GM23338 (cell line): Measurements from ENCODE around the gene TMEM61. TPM values are rescaled to one million over a fixed set of nuclear protein-coding genes. Genes with fewer than 3 reads are reported as not detected.

Source experiments
- ATAC-seq: fragments of 200-7000 bp; cut with Tn5 transposase; 3 replicates; pipeline ENCODE4 v1.9.1; 2020
- DNase-seq: peaks from one replicate; pipeline ENCODE4 v3.0.0-alpha.2; 2015; ENCODE audit warnings: low spot score
- H2AFZ ChIP-seq: fragments of 200-600 bp; sonication (generic); 2 replicates; pipeline ENCODE4 v1.8.0; 2016; ENCODE audit warnings: antibody characterized with exemption, mild to moderate bottlenecking, moderate library complexity
- H3F3A ChIP-seq: fragments of 200-600 bp; sonication (generic); replicated peaks from 2 replicates; pipeline ENCODE4 v1.8.0; 2017; ENCODE audit warnings: antibody characterized with exemption, mixed run types, low read depth
- H3K27ac ChIP-seq: fragments of 200-600 bp; sonication (generic); 2 replicates; pipeline ENCODE4 v1.6.1; 2016; ENCODE audit warnings: low read depth
- H3K27me3 ChIP-seq: fragments of 200-600 bp; sonication (generic); 2 replicates; pipeline ENCODE4 v1.8.0; 2016; ENCODE audit warnings: mild to moderate bottlenecking, mixed run types, moderate library complexity; ENCODE audit not compliant: insufficient read depth
- H3K36me3 ChIP-seq: fragments of 200-600 bp; sonication (generic); 2 replicates; pipeline ENCODE4 v1.8.0; 2016; ENCODE audit warnings: mild to moderate bottlenecking; ENCODE audit not compliant: insufficient read depth
- H3K4me1 ChIP-seq: fragments of 200-600 bp; sonication (generic); 2 replicates; pipeline ENCODE4 v1.8.0; 2016; ENCODE audit warnings: mild to moderate bottlenecking, moderate library complexity; ENCODE audit not compliant: insufficient read depth
- H3K4me2 ChIP-seq: fragments of 200-600 bp; sonication (generic); 2 replicates; pipeline ENCODE4 v1.7.1; 2017; ENCODE audit warnings: mixed run types
- H3K4me3 ChIP-seq: fragments of 200-600 bp; sonication (generic); 2 replicates; pipeline ENCODE4 v1.6.1; 2016; ENCODE audit warnings: mixed run types
- H3K79me2 ChIP-seq: fragments of 200-600 bp; sonication (generic); replicated peaks from 2 replicates; pipeline ENCODE4 v1.8.0; 2017; ENCODE audit warnings: mild to moderate bottlenecking; ENCODE audit not compliant: insufficient read depth
- H3K9me2 ChIP-seq: fragments of 200-600 bp; sonication (generic); 2 replicates; pipeline ENCODE4 v1.8.0; 2017; ENCODE audit not compliant: insufficient read depth
- H4K20me1 ChIP-seq: fragments of 200-600 bp; sonication (generic); replicated peaks from 2 replicates; pipeline ENCODE4 v1.8.0; 2017; ENCODE audit warnings: mild to moderate bottlenecking; ENCODE audit not compliant: insufficient read depth
- H3K27ac Mint-ChIP-seq: 2 replicates; pipeline ENCODE4 v1.8.0; 2020; ENCODE audit warnings: inconsistent platforms, mild to moderate bottlenecking, moderate library complexity, mixed read lengths
- H3K27me3 Mint-ChIP-seq: 3 replicates; pipeline ENCODE4 v1.8.0; 2022; ENCODE audit warnings: low read depth, mild to moderate bottlenecking, moderate library complexity, mixed read lengths, inconsistent platforms; ENCODE audit not compliant: insufficient read depth, poor library complexity
- H3K36me3 Mint-ChIP-seq: 3 replicates; pipeline ENCODE4 v1.8.0; 2021; ENCODE audit warnings: low read depth, mild to moderate bottlenecking, inconsistent platforms, moderate library complexity, mixed read lengths
- H3K4me1 Mint-ChIP-seq: 3 replicates; pipeline ENCODE4 v1.8.0; 2020; ENCODE audit warnings: mild to moderate bottlenecking, inconsistent platforms, mixed read lengths
- H3K4me3 Mint-ChIP-seq: 3 replicates; pipeline ENCODE4 v1.8.0; 2021; ENCODE audit warnings: moderate library complexity, mild to moderate bottlenecking, inconsistent platforms, mixed read lengths
- H3K9me3 Mint-ChIP-seq: 3 replicates; pipeline ENCODE4 v1.8.0; 2020; ENCODE audit warnings: moderate library complexity, mild to moderate bottlenecking, inconsistent platforms, mixed read lengths
- CTCF ChIP-seq, 2 experiments: fragments of 200-600 bp in 1 of 2; sonication (generic) in 1 of 2; conservative IDR thresholded peaks; 2 replicates each; pipeline versions ENCODE4 v1.5.1 to v1.6.1; 2016 to 2017; ENCODE audit warnings: antibody characterized with exemption in 2 of 2, low read depth in 2 of 2, mild to moderate bottlenecking in 2 of 2, moderate library complexity in 1 of 2
- ETS1 ChIP-seq: IDR thresholded peaks from 2 replicates; pipeline ENCODE4 v1.6.1; 2016; ENCODE audit warnings: antibody characterized with exemption
- JUNB ChIP-seq: IDR thresholded peaks from one replicate; pipeline ENCODE4 v1.6.1; 2016; ENCODE audit warnings: antibody characterized with exemption; ENCODE audit not compliant: unreplicated experiment
- POLR2AphosphoS5 ChIP-seq: IDR thresholded peaks from 2 replicates; pipeline ENCODE4 v1.6.1; 2016; ENCODE audit warnings: antibody characterized with exemption, low read depth
- REST ChIP-seq: IDR thresholded peaks from one replicate; pipeline ENCODE4 v1.6.1; 2018; ENCODE audit warnings: antibody characterized with exemption; ENCODE audit not compliant: unreplicated experiment
- ZNF114 ChIP-seq: fragments of 250-450 bp; sonication (Bioruptor Pico); IDR thresholded peaks from 2 replicates; pipeline ENCODE4 v1.5.0; 2020; ENCODE audit warnings: mild to moderate bottlenecking, moderate library complexity
- ZNF331 ChIP-seq: fragments of 250-450 bp; sonication (Bioruptor Pico); IDR thresholded peaks from 2 replicates; pipeline ENCODE4 v1.5.0; 2020; ENCODE audit warnings: low read depth, mild to moderate bottlenecking, moderate library complexity
- ZNF462 ChIP-seq: fragments of 250-450 bp; sonication (Bioruptor Pico); IDR thresholded peaks from 2 replicates; pipeline ENCODE4 v1.5.0; 2020; ENCODE audit warnings: mild to moderate bottlenecking, moderate library complexity
- polyA plus RNA-seq: library from polyadenylated mRNA; unstranded; fragments of >200 nt; fragmentation: Nextera tagmentation; extraction: Ambion mirVana; gene quantifications from 2 replicates; pipeline ENCODE4 v1.2.1, GENCODE V29; 2016
- total RNA-seq: library from RNA; depleted of rRNA; stranded (reverse); fragments of >200 nt; shearing (Covaris generic); gene quantifications from 2 replicates; pipeline ENCODE4 v1.2.3, GENCODE V29; 2014

TMEM61 gene
- total and polyA plus RNA-seq, 2 experiments from 2014 or later, result 2.0 to 3.6 TPM

- H3K9me2 ChIP-seq, result no peaks in the 10 kb centered on the region
- no peaks in the 10 kb centered on the region; the same call in 1 of the 2 replicates for H3K36me3 ChIP-seq
- peaks cover 40% of the 10 kb centered on the region for H3K9me3 Mint-ChIP-seq
- H3K79me2 ChIP-seq, result no peaks in the 10 kb centered on the region
- DNase-seq (no peak), ATAC-seq (no peak)
- H3K4me3 ChIP-seq, result no peak overlapping the region
- H3K27me3 ChIP-seq, result no peaks in the 10 kb centered on the region
- H3K36me3 Mint-ChIP-seq, result peaks cover 30% of the 10 kb centered on the region
- H3K27me3 Mint-ChIP-seq, result peaks cover 11% of the 10 kb centered on the region
- H3K4me2 ChIP-seq, result no peak overlapping the region
- H3K4me3 Mint-ChIP-seq, result no peak overlapping the region
- H3K4me1 Mint-ChIP-seq, result peaks cover 20% of the 10 kb centered on the region
- H4K20me1 ChIP-seq, result no peaks in the 10 kb centered on the region
- H3K27ac Mint-ChIP-seq, result no peak overlapping the region
- H3K4me1 ChIP-seq, result peaks cover 17% of the 10 kb centered on the region
- H3K27ac ChIP-seq, result no peak overlapping the region
- TF ChIP-seq REST, result no peak
- no peak for TF ChIP-seq ZNF114 (CRISPR knock-in tag)
- no peak for TF ChIP-seq ZNF331
- no peak for TF ChIP-seq ZNF462 (CRISPR knock-in tag)
- no peak for TF ChIP-seq JUNB
- no peak for TF ChIP-seq POLR2AphosphoS5
- no peak for TF ChIP-seq ETS1
- TF ChIP-seq CTCF (conservative IDR thresholded peaks at IDR 0.05; ENCODE audit: low read depth in 2 of 2), result no peak
- no peak overlapping the region for H2AFZ ChIP-seq
- H3F3A ChIP-seq, result no peaks in the 10 kb centered on the region
Observed at GRCh38 chr1:54952950-54953718, 27.3 kb upstream of the TMEM61 start.
